Measurements from ENCODE around the gene TM9SF2.

DNA sequence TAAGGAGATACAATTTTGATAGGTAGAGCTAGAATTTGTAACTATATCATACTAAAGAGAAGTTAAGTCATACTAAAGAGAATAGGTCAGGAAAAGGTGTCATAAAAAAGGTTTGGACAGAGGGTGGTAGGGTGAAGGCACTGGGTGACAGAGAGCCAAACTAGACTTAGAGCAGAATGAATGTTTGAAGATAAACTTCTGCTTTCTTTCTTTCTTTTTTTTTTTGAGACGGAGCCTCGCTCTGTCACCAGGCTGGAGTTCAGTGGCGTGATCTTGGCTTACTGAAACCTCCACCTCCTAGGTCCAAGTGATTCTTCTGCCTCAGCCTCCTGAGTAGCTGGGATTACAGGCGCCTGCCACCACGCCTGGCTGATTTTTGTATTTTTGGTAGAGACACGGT is 44.1 kb downstream of the TM9SF2 start:
- TF ChIP-seq, protein P1, sequence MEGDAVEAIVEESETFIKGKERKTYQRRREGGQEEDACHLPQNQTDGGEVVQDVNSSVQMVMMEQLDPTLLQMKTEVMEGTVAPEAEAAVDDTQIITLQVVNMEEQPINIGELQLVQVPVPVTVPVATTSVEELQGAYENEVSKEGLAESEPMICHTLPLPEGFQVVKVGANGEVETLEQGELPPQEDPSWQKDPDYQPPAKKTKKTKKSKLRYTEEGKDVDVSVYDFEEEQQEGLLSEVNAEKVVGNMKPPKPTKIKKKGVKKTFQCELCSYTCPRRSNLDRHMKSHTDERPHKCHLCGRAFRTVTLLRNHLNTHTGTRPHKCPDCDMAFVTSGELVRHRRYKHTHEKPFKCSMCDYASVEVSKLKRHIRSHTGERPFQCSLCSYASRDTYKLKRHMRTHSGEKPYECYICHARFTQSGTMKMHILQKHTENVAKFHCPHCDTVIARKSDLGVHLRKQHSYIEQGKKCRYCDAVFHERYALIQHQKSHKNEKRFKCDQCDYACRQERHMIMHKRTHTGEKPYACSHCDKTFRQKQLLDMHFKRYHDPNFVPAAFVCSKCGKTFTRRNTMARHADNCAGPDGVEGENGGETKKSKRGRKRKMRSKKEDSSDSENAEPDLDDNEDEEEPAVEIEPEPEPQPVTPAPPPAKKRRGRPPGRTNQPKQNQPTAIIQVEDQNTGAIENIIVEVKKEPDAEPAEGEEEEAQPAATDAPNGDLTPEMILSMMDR (IDR thresholded peaks at IDR 0.05; ENCODE audit: insufficient read depth, low read length): no peak
- TF ChIP-seq POLR2AphosphoS5 (IDR thresholded peaks at IDR 0.05; ENCODE audit: low read depth) (no peak), REST (IDR thresholded peaks at IDR 0.05; ENCODE audit: insufficient replicate concordance, low read depth) (no peak), GABPA (IDR thresholded peaks at IDR 0.05; ENCODE audit: low read depth) (no peak), SPI1 (IDR thresholded peaks at IDR 0.05; ENCODE audit: borderline replicate concordance, low read depth) (no peak)

Data from HL-60 (cell line).